ENCODE results near the gene SEPTIN14.
A peak's percentile ranks its signal among the peaks of the same experiment; 100 is the strongest.
"Not testable (repeated sequence)": the region's sequence is repeated elsewhere in the genome, so short reads cannot be mapped to it uniquely, and the experiment has no call there.

SEPTIN14 gene

GRCh38 chr7:55862652-55863051 is at the start of gene SEPTIN14:
SEPTIN14 (minus strand) TSS chr7:55862752; CDS start chr7:55861996, 756 bp downstream.
- not testable (repeated sequence) for H3K27ac ChIP-seq; H3K4me3 ChIP-seq; DNase-seq (ENCODE audit: low spot score)

- no peak for TF ChIP-seq CTCF (IDR thresholded peaks at IDR 0.05)
- DNase-seq (ENCODE audit: low spot score) = no peak
- Histone ChIP-seq H3K27ac (no peak overlapping the region), H3K4me3 (no peak overlapping the region)
Measured at GRCh38 chr7:55903985-55904759, 41.6 kb upstream of the SEPTIN14 start.

- not testable (repeated sequence) for DNase-seq (ENCODE audit: low spot score); H3K27ac ChIP-seq; H3K4me3 ChIP-seq
Measured at GRCh38 chr7:55901059-55901458, 38.5 kb upstream of the SEPTIN14 start.

DNA sequence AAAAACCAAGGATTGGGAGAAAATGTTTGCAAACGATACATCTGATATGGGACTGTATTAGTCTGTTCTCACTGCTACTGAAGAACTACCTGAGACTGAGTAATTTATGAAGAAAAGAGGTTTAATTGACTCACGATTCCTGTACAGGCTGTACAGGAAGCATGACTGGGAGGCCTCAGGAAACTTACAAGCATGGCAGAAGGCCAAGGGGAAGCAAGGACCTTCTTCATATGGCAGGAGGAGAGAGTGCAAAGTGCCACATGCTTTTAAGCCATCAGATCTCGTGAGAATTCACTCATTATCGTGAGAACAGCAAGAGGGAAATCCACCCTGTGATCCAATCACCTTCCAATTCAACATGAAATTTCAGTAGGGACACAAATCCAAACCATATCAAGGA is 35.7 kb upstream of the SEPTIN14 start:
- Histone ChIP-seq H3K27ac (no peak overlapping the region), H3K4me3 (no peak overlapping the region)
- TF ChIP-seq CTCF (IDR thresholded peaks at IDR 0.05) = no peak
- DNase-seq (ENCODE audit: low spot score) = no peak

DNA sequence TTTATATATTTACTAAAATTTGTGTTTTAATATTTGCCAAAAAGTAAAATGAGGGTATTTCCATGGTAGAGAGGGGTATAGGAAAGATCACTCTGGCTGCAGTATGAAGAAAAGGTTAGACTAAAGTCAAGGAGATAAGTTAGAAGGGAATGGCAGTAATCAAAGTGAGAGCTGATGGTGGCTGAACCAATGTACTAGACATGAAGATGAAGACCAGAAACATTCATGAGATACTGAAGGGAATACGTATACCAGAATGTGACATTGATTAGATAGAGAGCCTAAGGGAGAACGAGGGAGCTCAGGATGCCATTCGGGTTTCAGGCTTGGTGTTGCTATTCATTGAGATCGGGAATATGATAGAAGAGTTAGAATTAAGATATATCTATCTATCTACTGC is 32.5 kb upstream of the SEPTIN14 start:
- Histone ChIP-seq H3K4me3 (no peak overlapping the region), H3K27ac (no peak overlapping the region)
- no peak for TF ChIP-seq CTCF (IDR thresholded peaks at IDR 0.05)
- DNase-seq (ENCODE audit: low spot score) = no peak

- H3K27ac ChIP-seq = no peak overlapping the region
- no peak overlapping the region for H3K4me3 ChIP-seq
- no peak for DNase-seq (ENCODE audit: low spot score)
- no peak for TF ChIP-seq CTCF (IDR thresholded peaks at IDR 0.05)
Measured at GRCh38 chr7:55893940-55894339, 31.4 kb upstream of the SEPTIN14 start.

GRCh38 chr7:55888378-55888777 is 25.8 kb upstream of the SEPTIN14 start:
- not testable (repeated sequence) for H3K27ac ChIP-seq; DNase-seq (ENCODE audit: low spot score)
- peak overlapping the region; percentile 85 for H3K4me3 ChIP-seq

DNA sequence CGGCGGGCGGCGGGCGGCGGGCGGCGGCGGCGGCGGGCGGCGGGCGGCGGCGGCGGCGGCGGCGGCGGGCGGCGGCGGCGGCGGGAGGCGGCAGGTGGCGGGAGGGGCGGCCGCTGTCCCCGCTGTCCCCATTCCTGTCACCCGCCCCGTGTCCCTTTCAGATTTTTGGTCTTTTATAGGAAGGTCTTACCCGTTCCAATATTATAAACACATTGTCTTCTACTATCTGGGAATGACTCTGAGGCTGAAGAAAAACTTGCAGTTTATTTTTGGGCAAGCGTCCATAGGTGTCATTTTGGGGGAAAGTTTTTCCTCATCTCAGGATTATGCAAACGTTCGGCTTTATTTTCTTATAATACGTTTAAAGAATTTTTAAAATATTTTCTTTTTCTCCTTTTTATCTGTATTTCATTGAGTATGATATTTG is 25.3 kb upstream of the SEPTIN14 start:
- DNase-seq (ENCODE audit: low spot score) = no peak
- Histone ChIP-seq H3K27ac (peak overlapping the region in 1 of 2 donors; percentile 97), H3K4me3 (peak overlapping the region; percentile 85)
- no peak for TF ChIP-seq CTCF (IDR thresholded peaks at IDR 0.05)

All from coronary artery (tissue), 2 donors.